NCI-H2196 treated with DMSO at 0.1 percent for 48 hours (cell line): ENCODE data around the gene MAD1L1.
"Not testable (repeated sequence)": the region's sequence is repeated elsewhere in the genome, so short reads cannot be mapped to it uniquely, and the experiment has no call there.

ENCODE experiments used
- DNase-seq: peaks from one replicate; lab custom pipeline; 2025; ENCODE audit not compliant: unreplicated experiment; lab: John Stamatoyannopoulos, UW

MAD1L1 gene

GRCh38 chr7:1975179-1975578, 257.6 kb downstream of the MAD1L1 start:
- no peak for DNase-seq

GRCh38 chr7:1974290-1975101, 258.2 kb downstream of the MAD1L1 start:
- DNase-seq, result no peak

GRCh38 chr7:1973321-1974251, 259.2 kb downstream of the MAD1L1 start:
- no peak for DNase-seq

GRCh38 chr7:1972744-1973143, 260.0 kb downstream of the MAD1L1 start:
- DNase-seq, result no peak

- no peak for DNase-seq
Measured at GRCh38 chr7:1971946-1972654, 260.6 kb downstream of the MAD1L1 start.

GRCh38 chr7:1970895-1971294, 261.9 kb downstream of the MAD1L1 start:
- no peak for DNase-seq

GRCh38 chr7:1970285-1970660, 262.5 kb downstream of the MAD1L1 start:
- DNase-seq, result not testable (repeated sequence)

GRCh38 chr7:1969459-1970284, 263.1 kb downstream of the MAD1L1 start:
- no peak for DNase-seq

- no peak for DNase-seq
Measured at GRCh38 chr7:1968397-1969111, 264.2 kb downstream of the MAD1L1 start.

GRCh38 chr7:1967512-1968396, 265.0 kb downstream of the MAD1L1 start:
- DNase-seq, result no peak

GRCh38 chr7:1966631-1967200, 266.0 kb downstream of the MAD1L1 start:
- no peak for DNase-seq

- no peak for DNase-seq
Measured at GRCh38 chr7:1965579-1966294, 267.0 kb downstream of the MAD1L1 start.

- DNase-seq, result no peak
Measured at GRCh38 chr7:1964913-1965578, 267.7 kb downstream of the MAD1L1 start.

- DNase-seq, result no peak
Measured at GRCh38 chr7:1964211-1964912, 268.4 kb downstream of the MAD1L1 start.

- DNase-seq, result no peak
Measured at GRCh38 chr7:1963575-1963974, 269.2 kb downstream of the MAD1L1 start.

GRCh38 chr7:1961701-1962276, 271.0 kb downstream of the MAD1L1 start:
- no peak for DNase-seq
